SH-SY5Y (cell line): ENCODE data around the gene PLPPR4.

Source experiments
- GATA2 ChIP-seq: IDR thresholded peaks from 2 replicates; pipeline ENCODE4 v1.6.1; 2011; ENCODE audit warnings: mild to moderate bottlenecking, low read depth, low read length
- GATA3 ChIP-seq: IDR thresholded peaks from 2 replicates; pipeline ENCODE4 v1.6.1; 2011; ENCODE audit warnings: low read depth, mild to moderate bottlenecking, low read length, moderate library complexity

- no peak for TF ChIP-seq GATA2
- TF ChIP-seq GATA3 = peak; percentile 65
Observed at GRCh38 chr1:99229122-99229521, 35.2 kb upstream of the PLPPR4 start.
